GM21526 (cell line): Measurements from ENCODE around the gene NLRP11.

Experiments used
- ATAC-seq: cut with Tn5 transposase; IDR thresholded peaks from one replicate; pipeline ENCODE4 v1.9.1; 2021; ENCODE audit warnings: moderate library complexity; ENCODE audit not compliant: unreplicated experiment, low FRiP score

Gene NLRP11

GRCh38 chr19:55831846-55832245 is at the start of gene NLRP11:
NLRP11 (minus strand) TSS chr19:55831999; CDS start chr19:55818174, 13,825 bp downstream.
- ATAC-seq, result no peak

- no peak for ATAC-seq
Observed at GRCh38 chr19:55877211-55877610, 45.4 kb upstream of the NLRP11 start.

- no peak for ATAC-seq
Observed at GRCh38 chr19:55870736-55871135, 38.9 kb upstream of the NLRP11 start.

- no peak for ATAC-seq
Observed at GRCh38 chr19:55867101-55867500, 35.3 kb upstream of the NLRP11 start.

- no peak for ATAC-seq
Observed at GRCh38 chr19:55866521-55866920, 34.7 kb upstream of the NLRP11 start.

- no peak for ATAC-seq
Observed at GRCh38 chr19:55858969-55859368, 27.2 kb upstream of the NLRP11 start.

GRCh38 chr19:55858401-55858800 is 26.6 kb upstream of the NLRP11 start:
- no peak for ATAC-seq

- no peak for ATAC-seq
Observed at GRCh38 chr19:55857974-55858373, 26.2 kb upstream of the NLRP11 start.

GRCh38 chr19:55857149-55857548 is 25.4 kb upstream of the NLRP11 start:
- ATAC-seq, result no peak

GRCh38 chr19:55855160-55855559 is 23.4 kb upstream of the NLRP11 start:
- no peak for ATAC-seq

GRCh38 chr19:55838906-55839305 is 7.1 kb upstream of the NLRP11 start:
- ATAC-seq, result no peak

- ATAC-seq, result no peak
Observed at GRCh38 chr19:55838251-55838650, 6.5 kb upstream of the NLRP11 start.

GRCh38 chr19:55836340-55836739 is 4.5 kb upstream of the NLRP11 start, which contains the start of gene NLRP4:
NLRP4 (plus strand) TSS chr19:55836540; CDS start chr19:55852081, 15,541 bp downstream.
- no peak for ATAC-seq

- no peak for ATAC-seq
Observed at GRCh38 chr19:55832676-55833075, 877 bp upstream of the NLRP11 start.

- ATAC-seq, result no peak
Observed at GRCh38 chr19:55830656-55831055, 1.1 kb downstream of the NLRP11 start.

GRCh38 chr19:55820037-55820436 is 11.8 kb downstream of the NLRP11 start:
- no peak for ATAC-seq

- no peak for ATAC-seq
Observed at GRCh38 chr19:55813906-55814305, 17.9 kb downstream of the NLRP11 start.

- no peak for ATAC-seq
Observed at GRCh38 chr19:55812449-55812848, 19.4 kb downstream of the NLRP11 start.

GRCh38 chr19:55811340-55811739 is 20.5 kb downstream of the NLRP11 start:
- ATAC-seq, result no peak

GRCh38 chr19:55809381-55810058 is 22.3 kb downstream of the NLRP11 start:
- ATAC-seq, result no peak

- no peak for ATAC-seq
Observed at GRCh38 chr19:55802281-55802680, 29.5 kb downstream of the NLRP11 start.

GRCh38 chr19:55801416-55801815 is 30.4 kb downstream of the NLRP11 start:
- no peak for ATAC-seq

- no peak for ATAC-seq
Observed at GRCh38 chr19:55795021-55795420, 36.8 kb downstream of the NLRP11 start.
